ENCODE measurements around the gene SUN2. TPM values are rescaled to one million over a fixed set of nuclear protein-coding genes. Genes with fewer than 3 reads are reported as not detected.

The SUN2 gene
- total and polyA plus RNA-seq, 2 of the 13 experiments (the other 11 are each of a cell fraction or from before 2014, with no cell fraction given), result 45.6 to 56.6 TPM

DNA sequence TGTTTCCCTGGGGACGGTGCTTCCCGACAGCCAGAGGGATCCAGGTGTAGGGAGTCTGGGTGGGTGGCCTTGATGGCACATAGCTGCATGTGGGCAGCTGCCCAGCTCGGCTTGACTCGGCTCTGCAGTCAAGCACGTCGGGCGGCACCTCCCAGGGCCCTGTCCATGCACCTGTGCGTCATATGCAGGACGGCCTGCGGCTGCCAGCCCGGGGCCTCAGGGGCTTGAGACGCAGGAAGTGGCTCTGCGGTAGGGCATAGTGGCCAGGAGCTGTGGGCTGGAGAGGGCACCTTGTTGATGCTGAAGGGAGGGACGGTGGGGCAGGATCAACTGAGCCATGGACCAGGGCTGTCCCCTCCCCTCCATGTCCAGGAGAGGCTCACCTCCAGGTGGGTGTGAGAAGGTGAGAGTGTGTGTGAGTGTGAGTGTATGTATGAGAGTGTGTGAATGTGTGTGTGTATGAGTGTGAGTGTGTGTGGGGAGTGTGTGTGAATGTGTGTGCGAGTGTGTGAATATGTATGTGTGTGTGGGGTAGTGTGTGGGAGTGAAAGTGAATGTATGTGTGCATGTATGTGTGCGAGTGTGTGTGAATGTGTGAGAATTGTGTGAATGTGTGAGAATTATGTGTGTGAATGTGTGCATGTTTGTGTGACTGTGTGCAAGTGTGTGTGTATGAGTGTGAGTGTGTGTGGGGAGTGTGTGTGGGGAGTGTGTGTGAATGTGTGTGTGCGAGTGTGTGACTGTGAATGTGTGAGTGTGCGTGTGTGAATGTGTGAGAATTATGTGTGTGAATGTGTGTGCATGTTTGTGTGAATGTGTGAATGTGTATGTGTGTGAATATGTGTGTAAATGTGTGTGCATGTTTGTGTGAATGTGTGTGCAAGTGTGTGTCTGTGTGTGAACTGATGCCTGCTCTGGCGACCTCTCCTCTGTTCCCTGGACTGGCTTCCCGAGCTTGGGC, 5.7 kb upstream of the SUN2 start (continued):
- 0 out of 2 replicates have a peak, but pooled peaks have one; percentile 12 for TF ChIP-seq ZNF207 (IDR thresholded peaks at IDR 0.05; ENCODE audit: borderline replicate concordance)
- TF ChIP-seq, protein P1, sequence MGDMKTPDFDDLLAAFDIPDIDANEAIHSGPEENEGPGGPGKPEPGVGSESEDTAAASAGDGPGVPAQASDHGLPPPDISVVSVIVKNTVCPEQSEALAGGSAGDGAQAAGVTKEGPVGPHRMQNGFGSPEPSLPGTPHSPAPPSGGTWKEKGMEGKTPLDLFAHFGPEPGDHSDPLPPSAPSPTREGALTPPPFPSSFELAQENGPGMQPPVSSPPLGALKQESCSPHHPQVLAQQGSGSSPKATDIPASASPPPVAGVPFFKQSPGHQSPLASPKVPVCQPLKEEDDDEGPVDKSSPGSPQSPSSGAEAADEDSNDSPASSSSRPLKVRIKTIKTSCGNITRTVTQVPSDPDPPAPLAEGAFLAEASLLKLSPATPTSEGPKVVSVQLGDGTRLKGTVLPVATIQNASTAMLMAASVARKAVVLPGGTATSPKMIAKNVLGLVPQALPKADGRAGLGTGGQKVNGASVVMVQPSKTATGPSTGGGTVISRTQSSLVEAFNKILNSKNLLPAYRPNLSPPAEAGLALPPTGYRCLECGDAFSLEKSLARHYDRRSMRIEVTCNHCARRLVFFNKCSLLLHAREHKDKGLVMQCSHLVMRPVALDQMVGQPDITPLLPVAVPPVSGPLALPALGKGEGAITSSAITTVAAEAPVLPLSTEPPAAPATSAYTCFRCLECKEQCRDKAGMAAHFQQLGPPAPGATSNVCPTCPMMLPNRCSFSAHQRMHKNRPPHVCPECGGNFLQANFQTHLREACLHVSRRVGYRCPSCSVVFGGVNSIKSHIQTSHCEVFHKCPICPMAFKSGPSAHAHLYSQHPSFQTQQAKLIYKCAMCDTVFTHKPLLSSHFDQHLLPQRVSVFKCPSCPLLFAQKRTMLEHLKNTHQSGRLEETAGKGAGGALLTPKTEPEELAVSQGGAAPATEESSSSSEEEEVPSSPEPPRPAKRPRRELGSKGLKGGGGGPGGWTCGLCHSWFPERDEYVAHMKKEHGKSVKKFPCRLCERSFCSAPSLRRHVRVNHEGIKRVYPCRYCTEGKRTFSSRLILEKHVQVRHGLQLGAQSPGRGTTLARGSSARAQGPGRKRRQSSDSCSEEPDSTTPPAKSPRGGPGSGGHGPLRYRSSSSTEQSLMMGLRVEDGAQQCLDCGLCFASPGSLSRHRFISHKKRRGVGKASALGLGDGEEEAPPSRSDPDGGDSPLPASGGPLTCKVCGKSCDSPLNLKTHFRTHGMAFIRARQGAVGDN (CRISPR knock-in tag; IDR thresholded peaks at IDR 0.05), result peak; percentile 28; the same call in 1 of the 2 replicates
- no peak for TF ChIP-seq NFATC3 (CRISPR knock-in tag; IDR thresholded peaks at IDR 0.05)
- TF ChIP-seq, protein P2, sequence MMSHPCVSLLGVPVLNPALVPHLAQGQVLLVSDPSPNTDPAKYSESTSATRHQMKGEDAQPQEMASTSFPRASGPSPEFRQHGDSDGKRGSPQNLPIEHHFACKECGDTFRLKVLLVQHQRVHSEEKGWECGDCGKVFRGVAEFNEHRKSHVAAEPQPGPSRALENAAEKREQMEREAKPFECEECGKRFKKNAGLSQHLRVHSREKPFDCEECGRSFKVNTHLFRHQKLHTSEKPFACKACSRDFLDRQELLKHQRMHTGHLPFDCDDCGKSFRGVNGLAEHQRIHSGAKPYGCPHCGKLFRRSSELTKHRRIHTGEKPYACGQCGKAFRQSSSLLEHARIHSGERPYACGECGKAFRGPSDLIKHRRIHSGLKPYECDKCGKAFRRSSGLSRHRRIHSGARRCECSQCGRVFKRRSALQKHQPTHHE (CRISPR knock-in tag; IDR thresholded peaks at IDR 0.05; ENCODE audit: borderline replicate concordance), result no peak
- TF ChIP-seq ZFP36L2 (CRISPR knock-in tag; IDR thresholded peaks at IDR 0.05), result no peak
- TF ChIP-seq NBN (conservative IDR thresholded peaks at IDR 0.05), result no peak
- no peak for TF ChIP-seq ZZZ3 (CRISPR knock-in tag; IDR thresholded peaks at IDR 0.05; ENCODE audit: borderline replicate concordance)
- no peak for TF ChIP-seq BCL6 (CRISPR knock-in tag; IDR thresholded peaks at IDR 0.05)
- TF ChIP-seq, protein P3, sequence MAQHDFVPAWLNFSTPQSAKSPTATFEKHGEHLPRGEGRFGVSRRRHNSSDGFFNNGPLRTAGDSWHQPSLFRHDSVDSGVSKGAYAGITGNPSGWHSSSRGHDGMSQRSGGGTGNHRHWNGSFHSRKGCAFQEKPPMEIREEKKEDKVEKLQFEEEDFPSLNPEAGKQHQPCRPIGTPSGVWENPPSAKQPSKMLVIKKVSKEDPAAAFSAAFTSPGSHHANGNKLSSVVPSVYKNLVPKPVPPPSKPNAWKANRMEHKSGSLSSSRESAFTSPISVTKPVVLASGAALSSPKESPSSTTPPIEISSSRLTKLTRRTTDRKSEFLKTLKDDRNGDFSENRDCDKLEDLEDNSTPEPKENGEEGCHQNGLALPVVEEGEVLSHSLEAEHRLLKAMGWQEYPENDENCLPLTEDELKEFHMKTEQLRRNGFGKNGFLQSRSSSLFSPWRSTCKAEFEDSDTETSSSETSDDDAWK (CRISPR knock-in tag; IDR thresholded peaks at IDR 0.05), result no peak
- no peak for TF ChIP-seq ZNF232 (CRISPR knock-in tag; IDR thresholded peaks at IDR 0.05; ENCODE audit: borderline replicate concordance)
- TF ChIP-seq AKAP8 (CRISPR knock-in tag; IDR thresholded peaks at IDR 0.05), result peak; percentile 20; the same call in 1 of the 2 replicates
- TF ChIP-seq ZKSCAN1 (IDR thresholded peaks at IDR 0.05; ENCODE audit: low read length), result no peak
- TF ChIP-seq ZNF225 (CRISPR knock-in tag; IDR thresholded peaks at IDR 0.05), result 0 out of 2 replicates have a peak, but pooled peaks have one; percentile 42
- TF ChIP-seq ADNP (CRISPR knock-in tag; IDR thresholded peaks at IDR 0.05), result no peak
- TF ChIP-seq, protein P4, sequence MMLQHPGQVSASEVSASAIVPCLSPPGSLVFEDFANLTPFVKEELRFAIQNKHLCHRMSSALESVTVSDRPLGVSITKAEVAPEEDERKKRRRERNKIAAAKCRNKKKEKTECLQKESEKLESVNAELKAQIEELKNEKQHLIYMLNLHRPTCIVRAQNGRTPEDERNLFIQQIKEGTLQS (CRISPR knock-in tag; IDR thresholded peaks at IDR 0.05), result no peak
- TF ChIP-seq ZNF780A (CRISPR knock-in tag; IDR thresholded peaks at IDR 0.05), result no peak
- TF ChIP-seq CREB1 (IDR thresholded peaks at IDR 0.05), result peak; percentile 6; the same call in 1 of the 2 replicates
- no peak for TF ChIP-seq CREB1 (CRISPR knock-in tag; IDR thresholded peaks at IDR 0.05)
- TF ChIP-seq AGO2 (optimal IDR thresholded peaks at IDR 0.05; ENCODE audit: low read depth, low read length), result peak; percentile 20
- no peak for TF ChIP-seq ZNF749 (CRISPR knock-in tag; IDR thresholded peaks at IDR 0.05; ENCODE audit: borderline replicate concordance)
- no peak for TF ChIP-seq TBX3 (IDR thresholded peaks at IDR 0.05; ENCODE audit: borderline replicate concordance)

All from HepG2 (cell line).